GM12878 (cell line): ENCODE results near the gene COMMD3. TPM values are rescaled to one million over a fixed set of nuclear protein-coding genes. Genes with fewer than 3 reads are reported as not detected.

Experiments used
- ETV6 ChIP-seq, 2 experiments: fragments of 450-650 bp in 1 of 2; IDR thresholded peaks in 1 of 2; conservative IDR thresholded peaks in 1 of 2; 2 replicates each; pipeline ENCODE4 v1.6.1; 2014; ENCODE audit warnings: antibody characterized with exemption in 1 of 2, borderline replicate concordance in 1 of 2, low read depth in 1 of 2, mild to moderate bottlenecking in 1 of 2, moderate library complexity in 1 of 2
- IRF4 ChIP-seq: IDR thresholded peaks from 2 replicates; pipeline ENCODE4 v1.6.1; 2011; ENCODE audit warnings: low read depth, low read length
- NRF1 ChIP-seq: conservative IDR thresholded peaks from 2 replicates; pipeline ENCODE4 v1.6.1; 2011; ENCODE audit warnings: mild to moderate bottlenecking, low read depth, low read length, improper control_type of control experiment
- PBX3 ChIP-seq: IDR thresholded peaks from 2 replicates; pipeline ENCODE4 v1.6.1; 2011; ENCODE audit warnings: mild to moderate bottlenecking, low read depth, low read length, moderate library complexity; ENCODE audit not compliant: insufficient replicate concordance
- RAD21 ChIP-seq: IDR thresholded peaks from 2 replicates; pipeline ENCODE4 v1.6.1; 2011; ENCODE audit warnings: mild to moderate bottlenecking, low read depth, low read length, moderate library complexity; ENCODE audit not compliant: insufficient read depth
- RELB ChIP-seq: fragments of 450-650 bp; IDR thresholded peaks from 2 replicates; pipeline ENCODE4 v1.6.1; 2017; ENCODE audit warnings: low read depth, mild to moderate bottlenecking, moderate library complexity
- STAT1 ChIP-seq: fragments of 450-650 bp; conservative IDR thresholded peaks from 2 replicates; pipeline ENCODE4 v1.6.1; 2014; ENCODE audit warnings: antibody characterized with exemption, mild to moderate bottlenecking
- ZBTB4 ChIP-seq: fragments of 450-650 bp; formaldehyde crosslinking; IDR thresholded peaks from 2 replicates; pipeline ENCODE4 v1.4.0; 2022; ENCODE audit warnings: mild to moderate bottlenecking, moderate library complexity
- polyA plus RNA-seq, 11 experiments: library from polyadenylated mRNA; depleted of rRNA in 4 of 11; unstranded in 6 of 11; stranded (reverse) in 5 of 11; fragments of >200 nt; fragmentation: Nextera tagmentation in 4 of 11; fragmentation: Illumina TruSeq in 1 of 11; extraction: Ambion mirVana in 4 of 11; extraction: Trizol in 1 of 11; gene quantifications; 1 replicate in 1 of 11; 2 replicates in 10 of 11; pipeline versions ENCODE4 v1.2.1 to v1.2.3, GENCODE V29; 2011 to 2016; ENCODE audit warnings: inconsistent platforms in 2 of 11, missing spikeins in 2 of 11, low read depth in 1 of 11
- total RNA-seq, 4 experiments: library from RNA; depleted of rRNA in 3 of 4; stranded (reverse); fragments of >200 nt in 3 of 4; fragmentation: Illumina TruSeq in 1 of 4; extraction: Trizol in 1 of 4; gene quantifications; 2 replicates each; pipeline versions ENCODE4 v1.2.1 to v1.2.3, GENCODE V29; 2013 to 2021
- TF ChIP-seq, protein P1 (sequence below): IDR thresholded peaks from 2 replicates; pipeline ENCODE4 v1.6.1; 2012; ENCODE audit warnings: improper control_type of control experiment, low read depth, low read length; ENCODE audit not compliant: insufficient replicate concordance
- TF ChIP-seq, protein P2 (sequence below): IDR thresholded peaks from 2 replicates; pipeline ENCODE4 v1.6.1; 2011; ENCODE audit warnings: low read depth, low read length, improper control_type of control experiment, borderline replicate concordance

Gene COMMD3
- total and polyA plus RNA-seq, 10 of the 15 experiments (the other 5 are each of a cell fraction or from before 2014, with no cell fraction given), result 64.5 to 248 (median 84.4) TPM

DNA sequence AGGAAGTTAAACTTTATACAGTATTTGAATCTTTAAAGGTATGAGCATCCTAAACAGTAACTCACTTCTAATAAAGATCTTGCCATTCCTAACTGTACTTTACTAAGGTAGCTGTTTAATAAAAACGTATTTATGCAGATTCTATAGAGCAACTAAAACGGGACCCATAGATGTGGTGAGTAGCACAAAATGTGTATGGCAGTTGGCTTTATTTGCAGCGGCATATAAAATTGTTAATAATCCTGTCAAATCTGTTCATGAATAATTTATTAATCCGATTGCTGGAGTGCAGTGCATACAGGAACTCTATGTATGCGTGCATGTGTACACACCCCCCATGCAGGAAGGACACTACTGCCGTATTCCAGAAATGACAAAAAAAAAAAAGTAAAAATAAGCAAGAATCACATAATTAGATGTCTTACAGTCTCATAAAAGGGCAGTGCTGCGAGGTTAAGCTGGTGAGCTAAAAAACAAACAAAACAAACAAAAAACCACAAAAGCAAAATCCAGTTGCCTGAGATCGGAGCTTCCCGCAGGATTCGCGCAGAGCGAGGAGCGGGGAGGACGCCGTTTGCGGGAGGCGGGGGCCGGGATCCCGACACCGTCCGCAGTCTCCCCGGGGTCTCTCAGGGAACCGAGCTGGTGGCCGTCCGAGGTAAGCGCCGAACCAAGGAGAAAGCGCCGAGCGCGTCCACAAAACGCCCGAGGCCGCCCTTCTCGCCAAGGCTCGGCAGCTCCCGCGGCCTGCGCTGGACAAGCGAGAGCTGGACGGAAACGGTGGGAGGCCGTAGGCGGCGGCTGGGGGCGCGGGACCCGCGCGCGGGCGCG lies 518 bp upstream of the COMMD3 start (continued):
- TF ChIP-seq ZBTB4 (CRISPR knock-in tag) (no peak), NRF1 (no peak), RELB (no peak), IRF4 (no peak), RAD21 (no peak), STAT1 (no peak), PBX3 (no peak), ETV6 (conservative IDR thresholded peaks at IDR 0.05 in 1 of 2, IDR thresholded peaks at IDR 0.05 in 1 of 2; ENCODE audit: borderline replicate concordance in 1 of 2, low read depth in 1 of 2) (no peak)
- TF ChIP-seq, protein P1, sequence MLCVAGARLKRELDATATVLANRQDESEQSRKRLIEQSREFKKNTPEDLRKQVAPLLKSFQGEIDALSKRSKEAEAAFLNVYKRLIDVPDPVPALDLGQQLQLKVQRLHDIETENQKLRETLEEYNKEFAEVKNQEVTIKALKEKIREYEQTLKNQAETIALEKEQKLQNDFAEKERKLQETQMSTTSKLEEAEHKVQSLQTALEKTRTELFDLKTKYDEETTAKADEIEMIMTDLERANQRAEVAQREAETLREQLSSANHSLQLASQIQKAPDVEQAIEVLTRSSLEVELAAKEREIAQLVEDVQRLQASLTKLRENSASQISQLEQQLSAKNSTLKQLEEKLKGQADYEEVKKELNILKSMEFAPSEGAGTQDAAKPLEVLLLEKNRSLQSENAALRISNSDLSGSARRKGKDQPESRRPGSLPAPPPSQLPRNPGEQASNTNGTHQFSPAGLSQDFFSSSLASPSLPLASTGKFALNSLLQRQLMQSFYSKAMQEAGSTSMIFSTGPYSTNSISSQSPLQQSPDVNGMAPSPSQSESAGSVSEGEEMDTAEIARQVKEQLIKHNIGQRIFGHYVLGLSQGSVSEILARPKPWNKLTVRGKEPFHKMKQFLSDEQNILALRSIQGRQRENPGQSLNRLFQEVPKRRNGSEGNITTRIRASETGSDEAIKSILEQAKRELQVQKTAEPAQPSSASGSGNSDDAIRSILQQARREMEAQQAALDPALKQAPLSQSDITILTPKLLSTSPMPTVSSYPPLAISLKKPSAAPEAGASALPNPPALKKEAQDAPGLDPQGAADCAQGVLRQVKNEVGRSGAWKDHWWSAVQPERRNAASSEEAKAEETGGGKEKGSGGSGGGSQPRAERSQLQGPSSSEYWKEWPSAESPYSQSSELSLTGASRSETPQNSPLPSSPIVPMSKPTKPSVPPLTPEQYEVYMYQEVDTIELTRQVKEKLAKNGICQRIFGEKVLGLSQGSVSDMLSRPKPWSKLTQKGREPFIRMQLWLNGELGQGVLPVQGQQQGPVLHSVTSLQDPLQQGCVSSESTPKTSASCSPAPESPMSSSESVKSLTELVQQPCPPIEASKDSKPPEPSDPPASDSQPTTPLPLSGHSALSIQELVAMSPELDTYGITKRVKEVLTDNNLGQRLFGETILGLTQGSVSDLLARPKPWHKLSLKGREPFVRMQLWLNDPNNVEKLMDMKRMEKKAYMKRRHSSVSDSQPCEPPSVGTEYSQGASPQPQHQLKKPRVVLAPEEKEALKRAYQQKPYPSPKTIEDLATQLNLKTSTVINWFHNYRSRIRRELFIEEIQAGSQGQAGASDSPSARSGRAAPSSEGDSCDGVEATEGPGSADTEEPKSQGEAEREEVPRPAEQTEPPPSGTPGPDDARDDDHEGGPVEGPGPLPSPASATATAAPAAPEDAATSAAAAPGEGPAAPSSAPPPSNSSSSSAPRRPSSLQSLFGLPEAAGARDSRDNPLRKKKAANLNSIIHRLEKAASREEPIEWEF, result no peak
- TF ChIP-seq, protein P2, sequence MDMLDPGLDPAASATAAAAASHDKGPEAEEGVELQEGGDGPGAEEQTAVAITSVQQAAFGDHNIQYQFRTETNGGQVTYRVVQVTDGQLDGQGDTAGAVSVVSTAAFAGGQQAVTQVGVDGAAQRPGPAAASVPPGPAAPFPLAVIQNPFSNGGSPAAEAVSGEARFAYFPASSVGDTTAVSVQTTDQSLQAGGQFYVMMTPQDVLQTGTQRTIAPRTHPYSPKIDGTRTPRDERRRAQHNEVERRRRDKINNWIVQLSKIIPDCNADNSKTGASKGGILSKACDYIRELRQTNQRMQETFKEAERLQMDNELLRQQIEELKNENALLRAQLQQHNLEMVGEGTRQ, result no peak
